WTC11 (cell line): Measurements from ENCODE around the gene ANKRD17. TPM values are rescaled to one million over a fixed set of nuclear protein-coding genes. Genes with fewer than 3 reads are reported as not detected.

Source experiments
- ATAC-seq: fragments of 200-7000 bp; cut with Tn5 transposase; 2 replicates; pipeline ENCODE4 v1.10.0; 2021; ENCODE audit warnings: mild to moderate bottlenecking, moderate library complexity
- CTCF ChIA-PET: fragments of 300-600 bp; sonication (Branson Sonifier 250); formaldehyde crosslinking; loops from one replicate; lab custom pipeline; 2021; ENCODE audit warnings: antibody characterized with exemption; lab: Charles Lee
- POLR2A ChIA-PET: fragments of 350-600 bp; sonication (Branson Sonifier 250); formaldehyde crosslinking; loops from one replicate; lab custom pipeline; 2021; ENCODE audit warnings: antibody characterized with exemption; lab: Charles Lee
- DNase-seq: peaks from one replicate; pipeline ENCODE4 v3.0.0; 2021; ENCODE audit warnings: low spot score
- H3K27ac Mint-ChIP-seq: 2 replicates; pipeline ENCODE4 v1.8.0; 2021; ENCODE audit warnings: mixed read lengths
- H3K27me3 Mint-ChIP-seq: 2 replicates; pipeline ENCODE4 v1.8.0; 2021; ENCODE audit warnings: low read depth, mild to moderate bottlenecking, moderate library complexity, mixed read lengths
- H3K36me3 Mint-ChIP-seq: 2 replicates; pipeline ENCODE4 v1.8.0; 2021; ENCODE audit warnings: mixed read lengths
- H3K4me1 Mint-ChIP-seq: 2 replicates; pipeline ENCODE4 v1.8.0; 2022; ENCODE audit warnings: mixed read lengths
- H3K4me3 Mint-ChIP-seq: 2 replicates; pipeline ENCODE4 v1.8.0; 2021; ENCODE audit warnings: mild to moderate bottlenecking, moderate library complexity, mixed read lengths
- H3K9me3 Mint-ChIP-seq: 2 replicates; pipeline ENCODE4 v1.8.0; 2021; ENCODE audit warnings: mixed read lengths
- E2F1 ChIP-seq: sonication (generic); formaldehyde crosslinking; IDR thresholded peaks from 2 replicates; pipeline ENCODE4 v1.8.0; 2022; ENCODE audit warnings: mild to moderate bottlenecking, missing genetic modification reagents
- ELF4 ChIP-seq: sonication (generic); formaldehyde crosslinking; IDR thresholded peaks from 2 replicates; pipeline ENCODE4 v1.8.1; 2022; ENCODE audit warnings: low read depth, mild to moderate bottlenecking, moderate library complexity, missing genetic modification reagents
- FOXK1 ChIP-seq: sonication (generic); formaldehyde crosslinking; IDR thresholded peaks from 2 replicates; pipeline ENCODE4 v1.8.0; 2022; ENCODE audit warnings: mild to moderate bottlenecking, moderate library complexity, missing genetic modification reagents
- GRHL2 ChIP-seq: fragments of 250-450 bp; sonication (Bioruptor Pico); IDR thresholded peaks from 2 replicates; pipeline ENCODE4 v1.8.0; 2022; ENCODE audit warnings: mild to moderate bottlenecking, moderate library complexity; ENCODE audit not compliant: insufficient replicate concordance, severe bottlenecking
- HMGXB4 ChIP-seq: sonication (generic); formaldehyde crosslinking; IDR thresholded peaks from 2 replicates; pipeline ENCODE4 v1.8.1; 2023; ENCODE audit warnings: mild to moderate bottlenecking, moderate library complexity, missing genetic modification reagents
- JUN ChIP-seq: sonication (generic); formaldehyde crosslinking; IDR thresholded peaks from 2 replicates; pipeline ENCODE4 v1.8.0; 2023; ENCODE audit warnings: mild to moderate bottlenecking, missing genetic modification reagents
- MYBL2 ChIP-seq: sonication (generic); formaldehyde crosslinking; IDR thresholded peaks from 2 replicates; pipeline ENCODE4 v1.8.1; 2023; ENCODE audit warnings: mild to moderate bottlenecking, moderate library complexity, missing genetic modification reagents
- NFE2L1 ChIP-seq: sonication (generic); formaldehyde crosslinking; IDR thresholded peaks from 2 replicates; pipeline ENCODE4 v1.8.1; 2023; ENCODE audit warnings: missing genetic modification reagents
- NR1H2 ChIP-seq: sonication (generic); formaldehyde crosslinking; IDR thresholded peaks from 2 replicates; pipeline ENCODE4 v1.9.0; 2021; ENCODE audit warnings: mild to moderate bottlenecking, moderate library complexity, missing genetic modification reagents
- NR2C2 ChIP-seq: sonication (generic); formaldehyde crosslinking; IDR thresholded peaks from 2 replicates; pipeline ENCODE4 v1.8.0; 2022; ENCODE audit warnings: mild to moderate bottlenecking, missing genetic modification reagents
- PRDM15 ChIP-seq: sonication (generic); formaldehyde crosslinking; IDR thresholded peaks from 2 replicates; pipeline ENCODE4 v1.8.0; 2022; ENCODE audit warnings: missing genetic modification reagents
- PRRX2 ChIP-seq: fragments of 250-450 bp; sonication (Bioruptor Pico); IDR thresholded peaks from 2 replicates; pipeline ENCODE4 v1.8.0; 2021; ENCODE audit warnings: mild to moderate bottlenecking
- SMAD3 ChIP-seq: sonication (generic); formaldehyde crosslinking; IDR thresholded peaks from 2 replicates; pipeline ENCODE4 v1.8.0; 2022; ENCODE audit warnings: missing genetic modification reagents, mild to moderate bottlenecking, borderline replicate concordance
- SP1 ChIP-seq: sonication (generic); formaldehyde crosslinking; conservative IDR thresholded peaks from 2 replicates; pipeline ENCODE4 v1.8.1; 2022; ENCODE audit warnings: missing genetic modification reagents
- TEAD4 ChIP-seq: sonication (generic); formaldehyde crosslinking; IDR thresholded peaks from 2 replicates; pipeline ENCODE4 v1.8.0; 2022; ENCODE audit warnings: mild to moderate bottlenecking, missing genetic modification reagents
- ZBTB21 ChIP-seq: sonication (generic); formaldehyde crosslinking; IDR thresholded peaks from 2 replicates; pipeline ENCODE4 v1.8.1; 2023; ENCODE audit warnings: mild to moderate bottlenecking, missing genetic modification reagents, borderline replicate concordance
- ZNF121 ChIP-seq: sonication (generic); formaldehyde crosslinking; IDR thresholded peaks from 2 replicates; pipeline ENCODE4 v1.8.0; 2023; ENCODE audit warnings: missing genetic modification reagents
- ZNF423 ChIP-seq: fragments of 250-450 bp; sonication (Bioruptor Pico); IDR thresholded peaks from 2 replicates; pipeline ENCODE4 v2.1.2; 2022; ENCODE audit warnings: mild to moderate bottlenecking, moderate library complexity
- total RNA-seq: library from RNA; stranded (reverse); gene quantifications from 3 replicates; pipeline ENCODE4 v1.2.3, GENCODE V29; 2021
- TF ChIP-seq, protein P1 (sequence below): sonication (generic); formaldehyde crosslinking; IDR thresholded peaks from 2 replicates; pipeline ENCODE4 v1.8.1; 2023; ENCODE audit warnings: mild to moderate bottlenecking, missing genetic modification reagents, moderate library complexity
- TF ChIP-seq, protein P2 (sequence below): sonication (generic); formaldehyde crosslinking; IDR thresholded peaks from 2 replicates; pipeline ENCODE4 v1.8.0; 2023; ENCODE audit warnings: mild to moderate bottlenecking, missing genetic modification reagents
- TF ChIP-seq, protein P3 (sequence below): sonication (generic); formaldehyde crosslinking; IDR thresholded peaks from 2 replicates; pipeline ENCODE4 v1.8.1; 2023; ENCODE audit warnings: mild to moderate bottlenecking, missing genetic modification reagents, moderate library complexity

Gene ANKRD17
- total RNA-seq, 1 experiment from 2014 or later: 76.0 TPM

- CTCF ChIA-PET: interaction anchor here (0.6 kb wide), 1 partner anchor 160 kb away, joined by 3 read pairs; no protein-coding TSS in a partner anchor
- no peak overlapping the region for H3K4me3 Mint-ChIP-seq
- POLR2A ChIA-PET: no interaction called here
- peaks cover 10% of the 10 kb centered on the region for H3K36me3 Mint-ChIP-seq
- H3K27ac Mint-ChIP-seq: no peak overlapping the region
- no peak for TF ChIP-seq PRDM15 (CRISPR knock-in tag)
- TF ChIP-seq NFE2L1 (CRISPR knock-in tag): no peak
- no peak for TF ChIP-seq MYBL2 (CRISPR knock-in tag)
- TF ChIP-seq PRRX2: no peak
- TF ChIP-seq NR2C2 (CRISPR knock-in tag): no peak
- no peak for TF ChIP-seq ELF4 (CRISPR knock-in tag)
- TF ChIP-seq SMAD3 (CRISPR knock-in tag): no peak
- TF ChIP-seq ZBTB21 (CRISPR knock-in tag): no peak
- TF ChIP-seq, protein P1, sequence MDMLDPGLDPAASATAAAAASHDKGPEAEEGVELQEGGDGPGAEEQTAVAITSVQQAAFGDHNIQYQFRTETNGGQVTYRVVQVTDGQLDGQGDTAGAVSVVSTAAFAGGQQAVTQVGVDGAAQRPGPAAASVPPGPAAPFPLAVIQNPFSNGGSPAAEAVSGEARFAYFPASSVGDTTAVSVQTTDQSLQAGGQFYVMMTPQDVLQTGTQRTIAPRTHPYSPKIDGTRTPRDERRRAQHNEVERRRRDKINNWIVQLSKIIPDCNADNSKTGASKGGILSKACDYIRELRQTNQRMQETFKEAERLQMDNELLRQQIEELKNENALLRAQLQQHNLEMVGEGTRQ (CRISPR knock-in tag): no peak
- TF ChIP-seq, protein P2, sequence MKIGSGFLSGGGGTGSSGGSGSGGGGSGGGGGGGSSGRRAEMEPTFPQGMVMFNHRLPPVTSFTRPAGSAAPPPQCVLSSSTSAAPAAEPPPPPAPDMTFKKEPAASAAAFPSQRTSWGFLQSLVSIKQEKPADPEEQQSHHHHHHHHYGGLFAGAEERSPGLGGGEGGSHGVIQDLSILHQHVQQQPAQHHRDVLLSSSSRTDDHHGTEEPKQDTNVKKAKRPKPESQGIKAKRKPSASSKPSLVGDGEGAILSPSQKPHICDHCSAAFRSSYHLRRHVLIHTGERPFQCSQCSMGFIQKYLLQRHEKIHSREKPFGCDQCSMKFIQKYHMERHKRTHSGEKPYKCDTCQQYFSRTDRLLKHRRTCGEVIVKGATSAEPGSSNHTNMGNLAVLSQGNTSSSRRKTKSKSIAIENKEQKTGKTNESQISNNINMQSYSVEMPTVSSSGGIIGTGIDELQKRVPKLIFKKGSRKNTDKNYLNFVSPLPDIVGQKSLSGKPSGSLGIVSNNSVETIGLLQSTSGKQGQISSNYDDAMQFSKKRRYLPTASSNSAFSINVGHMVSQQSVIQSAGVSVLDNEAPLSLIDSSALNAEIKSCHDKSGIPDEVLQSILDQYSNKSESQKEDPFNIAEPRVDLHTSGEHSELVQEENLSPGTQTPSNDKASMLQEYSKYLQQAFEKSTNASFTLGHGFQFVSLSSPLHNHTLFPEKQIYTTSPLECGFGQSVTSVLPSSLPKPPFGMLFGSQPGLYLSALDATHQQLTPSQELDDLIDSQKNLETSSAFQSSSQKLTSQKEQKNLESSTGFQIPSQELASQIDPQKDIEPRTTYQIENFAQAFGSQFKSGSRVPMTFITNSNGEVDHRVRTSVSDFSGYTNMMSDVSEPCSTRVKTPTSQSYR: no peak
- no peak for TF ChIP-seq NR1H2 (CRISPR knock-in tag)
- no peak for TF ChIP-seq JUN (CRISPR knock-in tag)
- TF ChIP-seq TEAD4 (CRISPR knock-in tag): no peak
- no peak for TF ChIP-seq ZNF121 (CRISPR knock-in tag)
- no peaks in the 10 kb centered on the region for H3K9me3 Mint-ChIP-seq
- DNase-seq (no peak), ATAC-seq (no peak)
- H3K4me1 Mint-ChIP-seq: peaks cover 18% of the 10 kb centered on the region
- H3K27me3 Mint-ChIP-seq: no peaks in the 10 kb centered on the region
Observed at GRCh38 chr4:73181231-73181630, 77.4 kb downstream of the ANKRD17 start.

DNA sequence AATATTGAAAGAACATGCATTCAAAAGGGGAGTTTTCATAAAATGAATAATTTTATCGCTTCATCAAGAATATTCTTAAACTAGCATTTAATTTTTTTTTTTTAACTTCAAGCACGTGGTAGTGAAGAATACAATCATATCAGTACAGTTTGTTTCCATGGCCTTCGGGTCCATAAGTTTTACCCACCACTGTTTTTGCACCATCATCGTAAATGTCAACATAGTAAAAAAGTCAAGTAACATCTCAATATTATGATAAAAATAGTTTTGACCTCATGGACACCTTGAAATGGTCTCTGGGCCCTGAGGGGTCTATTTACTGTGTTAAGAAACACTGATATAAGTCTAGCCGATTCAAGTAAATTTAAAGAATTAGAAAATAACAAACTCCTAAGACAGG, 80.2 kb downstream of the ANKRD17 start:
- no peaks in the 10 kb centered on the region for H3K27me3 Mint-ChIP-seq
- H3K27ac Mint-ChIP-seq: no peak overlapping the region
- H3K4me1 Mint-ChIP-seq: peaks cover 18% of the 10 kb centered on the region
- DNase-seq (no peak), ATAC-seq (no peak)
- peaks cover 17% of the 10 kb centered on the region for H3K9me3 Mint-ChIP-seq
- H3K36me3 Mint-ChIP-seq: peaks cover 36% of the 10 kb centered on the region
- ChIA-PET CTCF (no interaction called here), POLR2A (no interaction called here)
- H3K4me3 Mint-ChIP-seq: no peak overlapping the region
- TF ChIP-seq PRDM15 (CRISPR knock-in tag): no peak
- TF ChIP-seq, protein P3, sequence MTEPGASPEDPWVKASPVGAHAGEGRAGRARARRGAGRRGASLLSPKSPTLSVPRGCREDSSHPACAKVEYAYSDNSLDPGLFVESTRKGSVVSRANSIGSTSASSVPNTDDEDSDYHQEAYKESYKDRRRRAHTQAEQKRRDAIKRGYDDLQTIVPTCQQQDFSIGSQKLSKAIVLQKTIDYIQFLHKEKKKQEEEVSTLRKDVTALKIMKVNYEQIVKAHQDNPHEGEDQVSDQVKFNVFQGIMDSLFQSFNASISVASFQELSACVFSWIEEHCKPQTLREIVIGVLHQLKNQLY (CRISPR knock-in tag): no peak
- no peak for TF ChIP-seq SP1
- TF ChIP-seq HMGXB4: no peak
- TF ChIP-seq E2F1 (CRISPR knock-in tag): no peak
- no peak for TF ChIP-seq GRHL2 (CRISPR knock-in tag)
- no peak for TF ChIP-seq FOXK1 (CRISPR knock-in tag)
- TF ChIP-seq ZNF423 (CRISPR knock-in tag): no peak
